Nephron progenitor cell (in vitro differentiated cells): ENCODE data around the gene GGACT.

ENCODE experiments used
- DNase-seq: peaks from one replicate; pipeline ENCODE4 v3.0.0; 2021
- H3K27ac Mint-ChIP-seq: 2 replicates; pipeline ENCODE4 v1.8.0; 2021; ENCODE audit warnings: mild to moderate bottlenecking, moderate library complexity, mixed read lengths
- H3K27me3 Mint-ChIP-seq: 2 replicates; pipeline ENCODE4 v1.8.0; 2021; ENCODE audit warnings: mild to moderate bottlenecking, low read depth, mixed read lengths; ENCODE audit not compliant: poor library complexity
- H3K36me3 Mint-ChIP-seq: 2 replicates; pipeline ENCODE4 v1.8.0; 2021; ENCODE audit warnings: low read depth, mixed read lengths
- H3K4me1 Mint-ChIP-seq: 2 replicates; pipeline ENCODE4 v1.8.0; 2021; ENCODE audit warnings: mixed read lengths
- H3K4me3 Mint-ChIP-seq: 2 replicates; pipeline ENCODE4 v1.8.0; 2021; ENCODE audit warnings: mild to moderate bottlenecking, moderate library complexity, mixed read lengths
- H3K9me3 Mint-ChIP-seq: 2 replicates; pipeline ENCODE4 v1.8.0; 2021; ENCODE audit warnings: mild to moderate bottlenecking, moderate library complexity, mixed read lengths
- TF ChIP-seq, protein P1 (sequence below): fragments of 200-600 bp; sonication (generic); IDR thresholded peaks from 2 replicates; pipeline ENCODE4 v1.5.0; 2021; ENCODE audit warnings: antibody characterized with exemption

Gene GGACT

DNA sequence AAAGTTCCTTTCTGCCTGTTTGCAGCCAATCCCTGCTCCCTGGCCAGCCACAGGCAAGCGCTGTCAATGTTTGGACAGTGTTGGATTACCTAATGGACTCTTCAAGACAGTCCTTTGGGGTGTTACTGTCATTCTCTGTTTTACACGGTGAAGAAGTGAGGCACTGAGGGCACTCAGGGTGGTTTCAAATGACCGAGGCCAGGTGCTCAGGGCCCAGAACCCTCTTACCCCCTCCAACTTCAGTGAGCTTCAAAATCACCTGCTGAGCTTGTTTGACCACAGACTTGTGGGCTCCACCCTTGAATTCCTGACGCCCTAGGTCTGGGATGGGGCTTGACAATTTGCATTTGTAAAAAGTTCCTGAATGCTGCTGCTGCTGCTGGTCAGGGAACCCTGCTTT is 97.9 kb downstream of the GGACT start:
- Mint-ChIP-seq H3K9me3 (peaks cover 18% of the 10 kb centered on the region), H3K27me3 (no peaks in the 10 kb centered on the region), H3K4me1 (peaks cover 32% of the 10 kb centered on the region), H3K4me3 (peak overlapping the region; percentile 35), H3K27ac (peak overlapping the region; percentile 79), H3K36me3 (peaks cover 32% of the 10 kb centered on the region)
- TF ChIP-seq, protein P1, sequence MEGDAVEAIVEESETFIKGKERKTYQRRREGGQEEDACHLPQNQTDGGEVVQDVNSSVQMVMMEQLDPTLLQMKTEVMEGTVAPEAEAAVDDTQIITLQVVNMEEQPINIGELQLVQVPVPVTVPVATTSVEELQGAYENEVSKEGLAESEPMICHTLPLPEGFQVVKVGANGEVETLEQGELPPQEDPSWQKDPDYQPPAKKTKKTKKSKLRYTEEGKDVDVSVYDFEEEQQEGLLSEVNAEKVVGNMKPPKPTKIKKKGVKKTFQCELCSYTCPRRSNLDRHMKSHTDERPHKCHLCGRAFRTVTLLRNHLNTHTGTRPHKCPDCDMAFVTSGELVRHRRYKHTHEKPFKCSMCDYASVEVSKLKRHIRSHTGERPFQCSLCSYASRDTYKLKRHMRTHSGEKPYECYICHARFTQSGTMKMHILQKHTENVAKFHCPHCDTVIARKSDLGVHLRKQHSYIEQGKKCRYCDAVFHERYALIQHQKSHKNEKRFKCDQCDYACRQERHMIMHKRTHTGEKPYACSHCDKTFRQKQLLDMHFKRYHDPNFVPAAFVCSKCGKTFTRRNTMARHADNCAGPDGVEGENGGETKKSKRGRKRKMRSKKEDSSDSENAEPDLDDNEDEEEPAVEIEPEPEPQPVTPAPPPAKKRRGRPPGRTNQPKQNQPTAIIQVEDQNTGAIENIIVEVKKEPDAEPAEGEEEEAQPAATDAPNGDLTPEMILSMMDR: no peak
- DNase-seq: peak; percentile 13

- Mint-ChIP-seq H3K27ac (no peak overlapping the region), H3K36me3 (no peaks in the 10 kb centered on the region), H3K4me3 (no peak overlapping the region), H3K4me1 (peaks cover 65% of the 10 kb centered on the region), H3K27me3 (no peaks in the 10 kb centered on the region), H3K9me3 (no peaks in the 10 kb centered on the region)
- TF ChIP-seq, protein P1: no peak
- no peak for DNase-seq
Measured at GRCh38 chr13:100485265-100485664, 103.3 kb downstream of the GGACT start.

DNA sequence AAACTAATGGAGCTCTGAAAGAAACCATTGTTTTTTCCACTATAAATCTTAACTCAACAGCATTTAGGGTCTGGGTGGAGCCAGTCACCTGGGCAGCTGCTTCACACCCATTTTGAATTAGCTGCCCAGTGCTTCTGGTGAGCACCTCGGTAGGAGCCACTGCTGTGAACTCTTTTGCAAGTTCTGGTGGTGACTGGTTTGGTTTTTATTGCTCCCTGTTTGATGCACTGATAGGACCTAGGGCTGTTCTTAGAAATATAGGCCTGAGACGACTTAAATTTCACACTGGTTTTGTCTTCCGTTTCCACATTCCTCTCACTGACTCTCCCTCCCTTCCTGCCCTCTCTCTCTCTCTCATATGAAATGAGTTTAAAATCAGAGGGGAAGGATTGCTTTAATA is 103.9 kb downstream of the GGACT start:
- Mint-ChIP-seq H3K9me3 (no peaks in the 10 kb centered on the region), H3K4me3 (peak overlapping the region; percentile 5), H3K27me3 (no peaks in the 10 kb centered on the region), H3K27ac (peak overlapping the region; percentile 58), H3K36me3 (no peaks in the 10 kb centered on the region), H3K4me1 (peaks cover 65% of the 10 kb centered on the region)
- TF ChIP-seq, protein P1: no peak
- no peak for DNase-seq

- Mint-ChIP-seq H3K4me1 (peaks cover 62% of the 10 kb centered on the region), H3K36me3 (no peaks in the 10 kb centered on the region), H3K27ac (peak overlapping the region; percentile 58), H3K9me3 (no peaks in the 10 kb centered on the region), H3K27me3 (no peaks in the 10 kb centered on the region), H3K4me3 (no peak overlapping the region)
- TF ChIP-seq, protein P1: no peak
- no peak for DNase-seq
Measured at GRCh38 chr13:100483841-100484381, 104.7 kb downstream of the GGACT start.

- TF ChIP-seq, protein P1: no peak
- Mint-ChIP-seq H3K4me3 (no peak overlapping the region), H3K36me3 (no peaks in the 10 kb centered on the region), H3K27ac (peak overlapping the region; percentile 2), H3K4me1 (peaks cover 62% of the 10 kb centered on the region), H3K27me3 (no peaks in the 10 kb centered on the region), H3K9me3 (no peaks in the 10 kb centered on the region)
- no peak for DNase-seq
Measured at GRCh38 chr13:100483139-100483538, 105.5 kb downstream of the GGACT start.

- H3K4me3 Mint-ChIP-seq: no peak overlapping the region
Measured at GRCh38 chr13:100480676-100481075, 107.9 kb downstream of the GGACT start.

More at GRCh38 chr13:100480676-100481075, 107.9 kb downstream of the GGACT start:
- Mint-ChIP-seq H3K27ac (peak overlapping the region; percentile 47), H3K27me3 (no peaks in the 10 kb centered on the region), H3K36me3 (no peaks in the 10 kb centered on the region), H3K4me1 (peaks cover 66% of the 10 kb centered on the region), H3K9me3 (no peaks in the 10 kb centered on the region)
- TF ChIP-seq, protein P1: no peak
- DNase-seq: no peak
